H9 (cell line): Measurements from ENCODE around the gene DESI2. TPM values are rescaled to one million over a fixed set of nuclear protein-coding genes. Genes with fewer than 3 reads are reported as not detected.

ENCODE experiments used
- DNase-seq: peaks from one replicate; pipeline ENCODE4 v3.0.0-alpha.2; 2017
- H2AFZ ChIP-seq: one replicate; pipeline ENCODE4 v1.6.1; 2013; ENCODE audit warnings: mild to moderate bottlenecking, low read length, control low read depth, moderate library complexity
- H2AK5ac ChIP-seq: 2 replicates; pipeline ENCODE4 v1.6.1; 2013; ENCODE audit warnings: low read length, control low read depth, mixed read lengths; ENCODE audit not compliant: insufficient read length
- H2BK120ac ChIP-seq: one replicate; pipeline ENCODE4 v1.6.1; 2013; ENCODE audit warnings: low read depth, mild to moderate bottlenecking, low read length, control low read depth, inconsistent platforms; ENCODE audit not compliant: poor library complexity, severe bottlenecking
- H2BK12ac ChIP-seq: 2 replicates; pipeline ENCODE4 v1.6.1; 2013; ENCODE audit warnings: low read length, control low read depth, mixed read lengths, low read depth; ENCODE audit not compliant: insufficient read length
- H2BK15ac ChIP-seq: 2 replicates; pipeline ENCODE4 v1.6.1; 2013; ENCODE audit warnings: low read depth, low read length, control low read depth
- H2BK20ac ChIP-seq: one replicate; pipeline ENCODE4 v1.6.1; 2013; ENCODE audit warnings: low read depth, mild to moderate bottlenecking, low read length, control low read depth, inconsistent platforms; ENCODE audit not compliant: poor library complexity, severe bottlenecking
- H2BK5ac ChIP-seq: 2 replicates; pipeline ENCODE4 v1.6.1; 2013; ENCODE audit warnings: low read length, control low read depth, mixed read lengths; ENCODE audit not compliant: insufficient read length
- H3K14ac ChIP-seq: 2 replicates; pipeline ENCODE4 v1.6.1; 2013; ENCODE audit warnings: low read length, control low read depth; ENCODE audit not compliant: insufficient read depth
- H3K18ac ChIP-seq: 2 replicates; pipeline ENCODE4 v1.6.1; 2013; ENCODE audit warnings: low read depth, mild to moderate bottlenecking, mixed read lengths, low read length, control low read depth; ENCODE audit not compliant: insufficient read length
- H3K23ac ChIP-seq: 2 replicates; pipeline ENCODE4 v1.6.1; 2013; ENCODE audit warnings: low read length, control low read depth, mixed read lengths, low read depth; ENCODE audit not compliant: insufficient read length
- H3K23me2 ChIP-seq: 2 replicates; pipeline ENCODE4 v1.6.1; 2013; ENCODE audit warnings: low read depth, mild to moderate bottlenecking, mixed read lengths, low read length, control low read depth; ENCODE audit not compliant: insufficient read length, poor library complexity, severe bottlenecking
- H3K27ac ChIP-seq: 2 replicates; pipeline ENCODE4 v1.5.1; 2013; ENCODE audit warnings: low read length, control low read depth, mixed read lengths, low read depth; ENCODE audit not compliant: insufficient read length
- H3K27me3 ChIP-seq: 2 replicates; pipeline ENCODE4 v1.6.1; 2013; ENCODE audit warnings: low read length, control low read depth, inconsistent platforms; ENCODE audit not compliant: insufficient read depth
- H3K4ac ChIP-seq: 2 replicates; pipeline ENCODE4 v1.6.1; 2013; ENCODE audit warnings: low read depth, mild to moderate bottlenecking, control low read depth, inconsistent platforms, low read length, moderate library complexity
- H3K4me1 ChIP-seq: 2 replicates; pipeline ENCODE4 v1.6.1; 2013; ENCODE audit warnings: low read length, control low read depth, inconsistent platforms; ENCODE audit not compliant: insufficient read depth
- H3K4me2 ChIP-seq: 2 replicates; pipeline ENCODE4 v1.6.1; 2013; ENCODE audit warnings: low read length, control low read depth, mixed read lengths; ENCODE audit not compliant: insufficient read length, insufficient read depth
- H3K56ac ChIP-seq: 2 replicates; pipeline ENCODE4 v1.6.1; 2013; ENCODE audit warnings: low read depth, mild to moderate bottlenecking, mixed read lengths, low read length, control low read depth; ENCODE audit not compliant: insufficient read length
- H3K79me1 ChIP-seq: 2 replicates; pipeline ENCODE4 v1.6.1; 2013; ENCODE audit warnings: low read depth, mild to moderate bottlenecking, moderate library complexity, low read length, control low read depth, inconsistent platforms; ENCODE audit not compliant: insufficient read depth, poor library complexity, severe bottlenecking
- H3K79me2 ChIP-seq: 2 replicates; pipeline ENCODE4 v1.6.1; 2013; ENCODE audit warnings: low read length, control low read depth, inconsistent platforms; ENCODE audit not compliant: insufficient read depth
- H3K9ac ChIP-seq: 2 replicates; pipeline ENCODE4 v1.6.1; 2013; ENCODE audit warnings: low read length, control low read depth, mixed read lengths; ENCODE audit not compliant: insufficient read length; ENCODE audit errors: extremely low read depth
- H3K9me3 ChIP-seq: one replicate; pipeline ENCODE4 v1.6.1; 2013; ENCODE audit warnings: low read depth, low read length, inconsistent platforms; ENCODE audit not compliant: control insufficient read depth
- H3T11ph ChIP-seq: one replicate; pipeline ENCODE4 v1.6.1; 2013; ENCODE audit warnings: mild to moderate bottlenecking, low read length, control low read depth, inconsistent platforms
- H4K20me1 ChIP-seq: one replicate; pipeline ENCODE4 v1.6.1; 2013; ENCODE audit not compliant: control insufficient read depth, insufficient read length, insufficient read depth
- H4K5ac ChIP-seq: 2 replicates; pipeline ENCODE4 v1.6.1; 2013; ENCODE audit warnings: low read depth, mild to moderate bottlenecking, mixed read lengths, low read length, control low read depth; ENCODE audit not compliant: insufficient read length
- H4K8ac ChIP-seq: replicated peaks from 2 replicates; pipeline ENCODE4 v1.6.1; 2013; ENCODE audit warnings: low read length, control low read depth, mixed read lengths, low read depth; ENCODE audit not compliant: insufficient read length
- H4K91ac ChIP-seq: 2 replicates; pipeline ENCODE4 v1.6.1; 2013; ENCODE audit warnings: low read depth, mild to moderate bottlenecking, moderate library complexity, mixed read lengths, low read length, control low read depth; ENCODE audit not compliant: insufficient read length
- H3K27ac Mint-ChIP-seq, 3 experiments: 2 replicates in 2 of 3; 3 replicates in 1 of 3; pipeline ENCODE4 v1.8.0; 2020 to 2021; ENCODE audit warnings: mixed read lengths in 3 of 3, mild to moderate bottlenecking in 1 of 3, moderate library complexity in 1 of 3
- H3K27me3 Mint-ChIP-seq: 2 replicates; pipeline ENCODE4 v1.8.0; 2021; ENCODE audit warnings: low read depth, mild to moderate bottlenecking, moderate library complexity, mixed read lengths
- H3K36me3 Mint-ChIP-seq, 3 experiments: 2 replicates in 2 of 3; 3 replicates in 1 of 3; pipeline ENCODE4 v1.8.0; 2020 to 2021; ENCODE audit warnings: low read depth in 3 of 3, mixed read lengths in 3 of 3; ENCODE audit not compliant: insufficient read depth in 1 of 3
- H3K4me1 Mint-ChIP-seq, 2 experiments: 2 replicates each; pipeline ENCODE4 v1.8.0; 2020; ENCODE audit warnings: mixed read lengths in 2 of 2
- H3K4me3 Mint-ChIP-seq, 2 experiments: 2 replicates in 1 of 2; 3 replicates in 1 of 2; pipeline ENCODE4 v1.8.0; 2020 to 2021; ENCODE audit warnings: mild to moderate bottlenecking in 2 of 2, mixed read lengths in 2 of 2, moderate library complexity in 1 of 2
- H3K9me3 Mint-ChIP-seq, 2 experiments: 2 replicates in 1 of 2; 3 replicates in 1 of 2; pipeline ENCODE4 v1.8.0; 2020; ENCODE audit warnings: mild to moderate bottlenecking in 2 of 2, mixed read lengths in 2 of 2, moderate library complexity in 1 of 2
- WGBS: extraction: QIAGEN DNeasy Blood & Tissue Kit; methylation state at CpG from one replicate; pipeline ENCODE4 v1.1.7; 2013; ENCODE audit warnings: missing lambda C conversion rate, low lambda C conversion rate, mixed read lengths; ENCODE audit not compliant: insufficient read length; ENCODE audit errors: extremely low coverage; 5-methylcytosine and 5-hydroxymethylcytosine counted together
- total RNA-seq: library from RNA; stranded (reverse); gene quantifications from 2 replicates; pipeline ENCODE4 v1.2.1, GENCODE V29; 2021
- TF ChIP-seq, protein P1 (sequence below): fragments of 200-600 bp; sonication (generic); conservative IDR thresholded peaks from 3 replicates; pipeline ENCODE4 v1.8.0; 2021; ENCODE audit warnings: antibody characterized with exemption, mild to moderate bottlenecking

The DESI2 gene
- total RNA-seq, 1 experiment from 2014 or later: 89.9 TPM

DNA sequence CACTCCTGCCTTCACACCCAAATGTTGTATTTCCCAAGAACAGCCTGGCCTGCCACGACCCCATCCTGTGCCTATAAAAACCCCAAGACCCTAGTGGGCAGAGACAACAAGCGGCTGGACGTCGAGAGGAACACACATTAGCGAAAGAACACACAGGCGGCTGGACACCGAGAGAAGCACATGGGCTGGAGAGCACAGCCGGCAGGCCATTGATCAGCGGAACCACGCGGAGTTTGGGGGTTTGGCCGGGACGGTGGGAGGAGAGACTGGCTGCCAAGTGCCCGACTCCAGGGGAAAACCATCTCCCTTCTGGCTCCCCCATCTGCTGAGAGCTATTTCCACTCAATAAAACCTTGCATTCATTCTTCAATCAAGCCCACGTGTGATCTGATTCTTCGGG, 10.4 kb upstream of the DESI2 start:
- H2AK5ac ChIP-seq: no peak overlapping the region
- Mint-ChIP-seq H3K36me3 (peaks cover 8 to 19% (median 13%) of the 10 kb centered on the region in 3 experiments; a peak in 6 of 7 replicates), H3K27ac (0 out of 7 replicates have a peak overlapping the region, but pooled peaks of 1 of the 3 experiments have one; percentile 34), H3K4me1 (peaks cover 5 to 6% of the 10 kb centered on the region in 2 experiments), H3K9me3 (peaks cover 10 to 22% of the 10 kb centered on the region in 2 experiments), H3K27me3 (peaks cover 4% of the 10 kb centered on the region), H3K4me3 (no peak overlapping the region)
- no peak overlapping the region for H3K56ac ChIP-seq
- H4K20me1 ChIP-seq: no peaks in the 10 kb centered on the region
- no peak overlapping the region for H3K4me2 ChIP-seq
- no peak overlapping the region for H2BK15ac ChIP-seq
- TF ChIP-seq, protein P1, sequence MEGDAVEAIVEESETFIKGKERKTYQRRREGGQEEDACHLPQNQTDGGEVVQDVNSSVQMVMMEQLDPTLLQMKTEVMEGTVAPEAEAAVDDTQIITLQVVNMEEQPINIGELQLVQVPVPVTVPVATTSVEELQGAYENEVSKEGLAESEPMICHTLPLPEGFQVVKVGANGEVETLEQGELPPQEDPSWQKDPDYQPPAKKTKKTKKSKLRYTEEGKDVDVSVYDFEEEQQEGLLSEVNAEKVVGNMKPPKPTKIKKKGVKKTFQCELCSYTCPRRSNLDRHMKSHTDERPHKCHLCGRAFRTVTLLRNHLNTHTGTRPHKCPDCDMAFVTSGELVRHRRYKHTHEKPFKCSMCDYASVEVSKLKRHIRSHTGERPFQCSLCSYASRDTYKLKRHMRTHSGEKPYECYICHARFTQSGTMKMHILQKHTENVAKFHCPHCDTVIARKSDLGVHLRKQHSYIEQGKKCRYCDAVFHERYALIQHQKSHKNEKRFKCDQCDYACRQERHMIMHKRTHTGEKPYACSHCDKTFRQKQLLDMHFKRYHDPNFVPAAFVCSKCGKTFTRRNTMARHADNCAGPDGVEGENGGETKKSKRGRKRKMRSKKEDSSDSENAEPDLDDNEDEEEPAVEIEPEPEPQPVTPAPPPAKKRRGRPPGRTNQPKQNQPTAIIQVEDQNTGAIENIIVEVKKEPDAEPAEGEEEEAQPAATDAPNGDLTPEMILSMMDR: no peak
- no peak overlapping the region for H2BK12ac ChIP-seq
- H3K4me1 ChIP-seq: no peaks in the 10 kb centered on the region
- WGBS: no CpG with 5 or more reads among the region's 16 CpGs
- H2BK120ac ChIP-seq: no peak overlapping the region
- no peak overlapping the region for H2AFZ ChIP-seq
- H3K9me3 ChIP-seq: no peaks in the 10 kb centered on the region
- H3K27ac ChIP-seq: no peak overlapping the region
- H3T11ph ChIP-seq: no peak overlapping the region
- H4K8ac ChIP-seq: no peak overlapping the region
- no peak overlapping the region for H4K91ac ChIP-seq
- no peak overlapping the region for H3K4ac ChIP-seq
- no peak overlapping the region for H3K9ac ChIP-seq
- H2BK20ac ChIP-seq: no peak overlapping the region
- H3K14ac ChIP-seq: no peak overlapping the region
- H3K79me2 ChIP-seq: no peaks in the 10 kb centered on the region
- H3K27me3 ChIP-seq: no peaks in the 10 kb centered on the region
- no peak overlapping the region for H3K23ac ChIP-seq
- H3K79me1 ChIP-seq: no peaks in the 10 kb centered on the region
- H3K18ac ChIP-seq: no peak overlapping the region
- H4K5ac ChIP-seq: no peak overlapping the region
- no peak overlapping the region for H2BK5ac ChIP-seq
- H3K23me2 ChIP-seq: no peaks in the 10 kb centered on the region
- DNase-seq: no peak
